Umbilical cord (tissue), 2 donors: ENCODE data around the gene CMIP. TPM values are rescaled to one million over a fixed set of nuclear protein-coding genes. Genes with fewer than 3 reads are reported as not detected.
"Not testable (repeated sequence)": the region's sequence is repeated elsewhere in the genome, so short reads cannot be mapped to it uniquely, and the experiment has no call there.

Experiments
- DNase-seq: peaks from one replicate; pipeline ENCODE4 v3.0.0-alpha.2; 2015; ENCODE audit warnings: low spot score
- total RNA-seq: library from RNA; depleted of rRNA; stranded (reverse); fragments of >200 nt; gene quantifications from one replicate; pipeline ENCODE4 v1.2.3, GENCODE V29; 2014; ENCODE audit warnings: low replicate concordance; ENCODE audit not compliant: insufficient read depth

CMIP gene
- total RNA-seq, result 24.8 TPM

DNA sequence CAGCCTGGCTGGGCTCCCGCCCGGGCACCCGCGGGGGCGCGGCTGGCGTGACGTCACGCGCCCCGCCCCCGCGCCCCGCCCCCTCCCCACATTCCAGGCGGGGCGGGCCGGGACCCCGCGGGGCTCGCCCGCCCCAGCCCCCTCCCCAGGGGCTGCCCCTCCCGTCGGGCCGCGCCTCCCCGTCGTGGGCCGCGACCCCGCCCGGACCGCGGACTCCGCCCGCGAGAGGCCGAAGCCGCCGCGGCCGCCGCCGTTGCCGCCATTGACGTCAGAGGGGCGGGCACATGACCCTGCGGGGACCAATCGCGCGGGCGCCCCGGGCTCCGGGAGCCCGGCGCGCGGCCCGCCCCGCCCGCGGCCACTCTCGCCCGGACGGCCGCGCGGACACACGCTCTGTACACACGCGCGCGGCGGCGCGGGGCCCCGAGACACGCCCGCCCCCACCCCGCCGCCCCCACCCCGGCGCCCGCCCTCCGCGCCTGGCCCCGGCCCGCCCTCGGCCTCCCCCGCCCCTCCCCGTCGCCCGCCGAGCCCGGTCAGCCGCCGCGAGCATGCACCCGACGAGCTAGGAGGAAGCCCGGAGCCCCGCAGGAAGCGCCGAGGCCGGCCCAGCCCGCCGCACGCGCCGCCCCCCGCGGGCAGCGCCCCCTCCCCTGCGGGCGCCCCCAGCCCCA lies at the start of gene CMIP:
TSS of gene CMIP (plus strand) at position 361 of the 674 bp plus-strand sequence.
- DNase-seq, result peak; percentile 86

DNA sequence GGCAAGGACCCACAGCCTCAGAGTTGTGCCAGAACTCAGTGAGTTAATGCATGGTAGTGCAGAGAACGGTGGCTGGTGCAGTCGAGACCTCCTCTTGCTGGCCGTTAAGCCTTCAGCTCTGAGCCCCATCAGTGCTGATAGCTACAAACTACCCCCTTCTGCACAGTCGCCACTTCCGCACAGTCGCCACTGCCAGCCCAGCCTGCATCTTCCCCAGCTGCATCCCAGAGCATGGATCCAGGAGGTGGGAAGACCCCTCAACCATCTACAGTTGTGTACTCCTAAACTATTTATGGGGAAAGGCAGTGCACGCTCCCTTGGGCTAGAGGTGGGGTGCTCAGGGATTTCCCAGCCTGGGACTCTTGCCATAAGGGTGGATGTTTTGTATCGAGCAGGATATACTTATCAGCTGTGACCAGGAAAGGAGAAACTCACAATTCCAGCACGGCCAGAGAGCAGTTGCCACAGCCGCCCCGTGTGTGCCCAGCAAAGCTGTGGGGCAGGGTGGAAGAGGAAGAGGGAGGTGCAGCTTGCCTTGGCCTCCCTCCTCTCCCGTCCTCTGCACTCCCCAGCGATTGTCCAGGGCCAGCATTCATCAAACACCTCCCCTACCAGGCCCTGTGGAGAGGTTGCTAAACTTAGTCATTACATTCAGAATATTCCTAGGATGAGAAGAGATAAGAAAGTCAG lies 49.5 kb upstream of the CMIP start:
- peak; percentile 61 for DNase-seq

GRCh38 chr16:81397058-81397878 lies 47.3 kb upstream of the CMIP start:
- no peak for DNase-seq

- DNase-seq, result no peak
Measured at GRCh38 chr16:81397879-81398520, 46.6 kb upstream of the CMIP start.

DNA sequence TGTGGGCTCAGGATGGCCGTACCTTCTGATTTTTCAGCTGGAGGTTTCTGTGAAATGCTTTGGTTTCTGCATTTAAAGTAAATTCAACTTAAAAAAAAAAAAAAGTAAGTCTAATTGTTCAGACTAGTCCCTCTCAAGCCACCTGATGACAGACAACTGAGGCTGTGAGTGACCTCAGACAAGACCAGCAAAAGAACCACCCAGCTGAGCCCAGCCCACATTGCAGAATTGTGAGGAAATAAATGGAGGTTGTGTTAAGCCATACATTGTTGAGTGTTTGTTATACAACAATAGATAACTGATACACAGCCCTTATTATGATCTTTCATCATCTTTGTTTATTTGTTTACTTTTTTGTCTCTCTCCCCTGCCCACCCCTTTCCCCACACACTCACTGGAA lies 44.7 kb upstream of the CMIP start:
- DNase-seq, result no peak

- DNase-seq, result peak; percentile 11
Measured at GRCh38 chr16:81401035-81401950, 43.3 kb upstream of the CMIP start.

GRCh38 chr16:81403208-81403600 lies 41.4 kb upstream of the CMIP start:
- DNase-seq, result no peak

- DNase-seq, result peak; percentile 76
Measured at GRCh38 chr16:81403601-81404391, 40.8 kb upstream of the CMIP start.

DNA sequence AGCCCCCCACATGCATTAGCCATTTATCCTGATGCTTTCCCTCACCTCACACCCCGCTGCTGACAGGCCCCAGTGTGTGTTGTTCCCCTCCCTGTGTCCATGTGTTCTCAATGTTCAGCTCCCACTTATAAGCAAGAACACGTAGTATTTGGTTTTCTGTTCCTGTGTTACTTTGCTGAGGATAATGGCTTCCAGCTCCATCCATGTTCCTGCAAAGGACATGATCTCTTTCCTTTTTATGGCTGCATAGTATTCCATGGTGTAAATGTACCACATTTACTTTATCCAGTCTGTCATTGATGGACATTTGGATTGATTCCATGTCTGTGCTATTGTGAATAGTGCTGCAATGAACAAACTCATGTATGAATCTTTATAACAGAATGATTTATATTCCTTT lies 39.6 kb upstream of the CMIP start:
- DNase-seq, result not testable (repeated sequence)

DNA sequence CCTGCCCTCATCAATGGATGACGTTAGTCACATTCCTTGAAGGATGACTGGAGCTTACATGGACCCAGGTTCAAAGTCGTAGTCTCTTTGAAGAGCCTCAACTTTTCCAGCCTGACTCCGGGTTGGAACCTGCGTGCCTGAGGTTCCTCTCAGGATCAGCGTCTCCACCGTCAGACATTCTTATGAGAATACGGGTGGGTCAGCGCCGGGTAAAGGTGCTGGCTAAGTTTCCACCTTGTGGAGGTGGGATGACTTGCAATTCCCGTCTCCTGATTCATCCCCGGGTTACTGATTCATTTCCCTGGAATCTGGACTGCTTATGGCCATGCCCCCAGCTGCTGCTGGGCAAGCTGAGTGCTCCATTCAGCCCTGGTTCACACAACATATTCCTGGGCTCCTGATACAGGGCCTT lies 38.9 kb upstream of the CMIP start:
- peak; percentile 11 for DNase-seq

GRCh38 chr16:81408409-81408950 lies 36.1 kb upstream of the CMIP start:
- DNase-seq, result no peak

GRCh38 chr16:81409016-81409556 lies 35.5 kb upstream of the CMIP start:
- DNase-seq, result no peak

DNA sequence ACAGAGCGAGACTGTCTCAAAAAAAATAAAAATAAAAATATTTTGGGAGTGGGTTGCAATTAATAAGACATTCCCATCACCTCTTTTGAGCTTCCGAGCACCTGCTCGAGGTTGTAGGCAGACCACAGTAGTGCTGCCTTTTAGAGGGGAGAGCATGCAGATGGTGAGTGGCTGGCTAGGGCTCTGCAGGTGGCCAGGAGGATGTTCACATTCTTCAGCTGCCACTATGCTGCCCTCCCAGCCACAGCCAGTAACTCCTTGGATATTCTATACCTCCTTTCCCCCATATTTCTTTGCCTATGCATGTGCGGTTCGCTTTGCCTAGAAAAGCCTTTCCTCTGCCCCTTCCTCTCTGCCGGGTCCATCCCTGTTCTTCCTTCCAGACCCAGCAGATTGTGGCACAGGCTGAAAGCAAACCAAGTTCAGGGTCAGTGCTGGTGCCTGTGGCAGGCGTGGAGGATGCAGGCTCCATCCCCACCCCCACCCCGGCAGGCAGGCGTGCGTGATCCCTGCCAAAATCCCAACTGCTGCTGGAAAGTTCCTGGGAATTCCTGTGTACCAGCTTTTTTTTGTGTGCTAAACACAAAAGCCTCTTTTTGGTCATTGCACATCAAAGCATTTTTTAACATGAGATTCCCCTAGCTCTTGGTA lies 33.8 kb upstream of the CMIP start:
- DNase-seq, result peak; percentile 24

GRCh38 chr16:81413245-81413990 lies 31.2 kb upstream of the CMIP start:
- no peak for DNase-seq

DNA sequence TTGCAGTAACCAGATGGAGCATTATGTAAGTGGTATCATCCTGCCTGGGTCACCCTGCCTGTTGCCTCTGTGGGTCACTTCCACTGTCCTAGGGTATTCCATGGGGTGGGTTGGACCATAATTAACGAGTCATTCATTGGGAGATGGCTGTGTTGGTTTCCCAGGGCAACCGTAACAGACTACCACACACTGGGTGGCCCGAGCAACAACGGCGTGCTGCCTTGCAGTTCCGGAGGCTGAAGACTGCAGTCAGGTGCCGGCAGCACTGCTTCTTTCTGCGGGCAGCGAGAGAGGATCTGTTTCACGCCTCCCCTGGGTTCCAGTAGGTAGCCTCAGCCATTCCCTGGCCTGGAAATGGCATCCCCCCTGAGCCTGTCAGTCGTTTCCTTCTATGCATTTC lies 28.9 kb upstream of the CMIP start:
- no peak for DNase-seq

- no peak for DNase-seq
Measured at GRCh38 chr16:81416749-81417148, 27.9 kb upstream of the CMIP start.

- no peak for DNase-seq
Measured at GRCh38 chr16:81417210-81417609, 27.4 kb upstream of the CMIP start.

- DNase-seq, result no peak
Measured at GRCh38 chr16:81419806-81420205, 24.8 kb upstream of the CMIP start.
